PC-3 (cell line): Measurements from ENCODE around the gene SLC46A1. TPM values are rescaled to one million over a fixed set of nuclear protein-coding genes. Genes with fewer than 3 reads are reported as not detected.

Experiments
- ATAC-seq: fragments of 200-7000 bp; cut with Tn5 transposase; 2 replicates; pipeline ENCODE4 v1.9.1; 2020; ENCODE audit warnings: mild to moderate bottlenecking, moderate library complexity
- BruUV-seq: library from RNA; stranded (reverse); fragments of 400-500 nt; replicated peaks from 2 replicates; lab custom pipeline; 2021; lab: Mats Ljungman, UMichigan
- CTCF ChIA-PET: fragments of 300-600 bp; sonication (Branson Sonifier 250); formaldehyde crosslinking; loops from one replicate; lab custom pipeline; 2022; ENCODE audit warnings: antibody characterized with exemption; lab: Charles Lee
- POLR2A ChIA-PET: fragments of 300-600 bp; sonication (Branson Sonifier 250); formaldehyde crosslinking; loops from one replicate; lab custom pipeline; 2022; ENCODE audit warnings: antibody characterized with exemption; ENCODE audit not compliant: unreplicated experiment; lab: Charles Lee
- DNase-seq: peaks from one replicate; pipeline ENCODE4 v3.0.0-alpha.2; 2015
- H2AFZ ChIP-seq: fragments of 300-600 bp; sonication (generic); 2 replicates; pipeline ENCODE4 v1.6.0; 2016; ENCODE audit warnings: antibody characterized with exemption, low read length
- H3F3A ChIP-seq: fragments of 300-600 bp; sonication (generic); one replicate; pipeline ENCODE4 v1.6.0; 2017; ENCODE audit warnings: antibody characterized with exemption, low read length, control low read depth, mild to moderate bottlenecking; ENCODE audit not compliant: unreplicated experiment
- H3K27ac ChIP-seq: fragments of 300-600 bp; sonication (generic); 2 replicates; pipeline ENCODE4 v1.5.1; 2016; ENCODE audit warnings: mild to moderate bottlenecking, low read length
- H3K27me3 ChIP-seq: fragments of 300-600 bp; sonication (generic); 2 replicates; pipeline ENCODE4 v1.6.1; 2016; ENCODE audit warnings: low read length, mixed read lengths
- H3K36me3 ChIP-seq: fragments of 300-600 bp; sonication (generic); 2 replicates; pipeline ENCODE4 v1.6.1; 2016; ENCODE audit warnings: low read depth, mixed run types, low read length, mixed read lengths
- H3K4me1 ChIP-seq: fragments of 300-600 bp; sonication (generic); 2 replicates; pipeline ENCODE4 v1.5.1; 2016; ENCODE audit warnings: low read length; ENCODE audit not compliant: insufficient read depth
- H3K4me2 ChIP-seq: fragments of 300-600 bp; sonication (generic); 2 replicates; pipeline ENCODE4 v1.6.0; 2016; ENCODE audit warnings: low read length
- H3K4me3 ChIP-seq: fragments of 300-600 bp; sonication (generic); 2 replicates; pipeline ENCODE4 v1.5.1; 2016; ENCODE audit warnings: mild to moderate bottlenecking, low read length, mixed read lengths
- H3K79me2 ChIP-seq: fragments of 300-600 bp; sonication (generic); 2 replicates; pipeline ENCODE4 v1.6.1; 2017; ENCODE audit warnings: low read length, mixed read lengths
- H3K9ac ChIP-seq: fragments of 300-600 bp; sonication (generic); 2 replicates; pipeline ENCODE4 v1.6.0; 2016; ENCODE audit warnings: mild to moderate bottlenecking, low read length
- H3K9me2 ChIP-seq: fragments of 300-600 bp; sonication (generic); replicated peaks from 2 replicates; pipeline ENCODE4 v1.6.1; 2016; ENCODE audit warnings: mixed run types, low read length, mixed read lengths
- H3K9me3 ChIP-seq: fragments of 300-600 bp; sonication (generic); 2 replicates; pipeline ENCODE4 v1.6.1; 2016; ENCODE audit warnings: low read length, mixed read lengths
- H4K20me1 ChIP-seq: fragments of 300-600 bp; sonication (generic); 2 replicates; pipeline ENCODE4 v1.6.1; 2016; ENCODE audit warnings: low read length, mixed read lengths
- CTCF ChIP-seq: fragments of 300-600 bp; sonication (generic); conservative IDR thresholded peaks from 2 replicates; pipeline ENCODE4 v1.5.1; 2017; ENCODE audit warnings: antibody characterized with exemption, low read depth, mild to moderate bottlenecking, low read length
- EZH2 ChIP-seq: fragments of 300-600 bp; sonication (generic); IDR thresholded peaks from one replicate; pipeline ENCODE4 v1.6.1; 2017; ENCODE audit warnings: antibody characterized with exemption, mild to moderate bottlenecking, low read length; ENCODE audit not compliant: unreplicated experiment
- EZH2phosphoT487 ChIP-seq: fragments of 300-600 bp; sonication (generic); IDR thresholded peaks from 2 replicates; pipeline ENCODE4 v1.6.1; 2018; ENCODE audit warnings: mild to moderate bottlenecking, antibody characterized with exemption, low read length, borderline replicate concordance
- intact Hi-C: fragments of 100-400 bp; cut with micrococcal nuclease; formaldehyde crosslinking; loops from 2 replicates; pipeline ENCODE4 v1.9.0; 2023
- microRNA-seq: library from miRNA; unstranded; fragments of <30 nt; microRNA quantifications from one replicate; pipeline ENCODE4 v1.1.0, GENCODE V29; 2020; ENCODE audit not compliant: unreplicated experiment
- total RNA-seq: library from RNA; depleted of rRNA; stranded (reverse); fragments of >200 nt; gene quantifications from 2 replicates; pipeline ENCODE4 v1.2.3, GENCODE V29; 2014; rRNA removed

Gene SLC46A1
- total RNA-seq, 1 experiment from 2014 or later = 10.4 TPM

DNA sequence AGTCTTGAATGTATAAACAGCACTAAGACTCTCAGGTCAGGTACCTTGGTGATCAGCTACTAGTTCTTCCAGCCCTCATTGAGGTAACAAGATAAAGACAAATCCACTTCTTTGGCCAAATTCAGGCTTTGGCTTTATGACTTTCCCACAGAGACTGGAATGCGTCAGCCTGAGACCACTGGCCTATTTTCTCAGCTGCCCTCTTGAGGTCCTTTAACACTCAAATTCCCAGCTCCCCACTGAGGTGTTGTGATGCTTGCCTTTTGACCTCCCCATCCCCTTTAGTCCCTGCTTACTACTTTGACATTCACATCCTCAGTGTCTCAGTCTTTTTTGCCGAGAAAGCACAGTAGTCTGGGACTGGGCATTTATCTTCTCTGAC lies 59.8 kb downstream of the SLC46A1 start:
- Histone ChIP-seq H3K27me3 (no peaks in the 10 kb centered on the region), H4K20me1 (no peaks in the 10 kb centered on the region), H3K27ac (peak overlapping the region; percentile 92), H3K36me3 (peaks cover 16% of the 10 kb centered on the region; the same call in 1 of the 2 replicates), H3K4me2 (peak overlapping the region; percentile 74), H3K4me1 (peaks cover 28% of the 10 kb centered on the region), H3K79me2 (no peaks in the 10 kb centered on the region), H3K9ac (no peak overlapping the region), H3K4me3 (peak overlapping the region; percentile 36; the same call in 1 of the 2 replicates), H3K9me2 (no peaks in the 10 kb centered on the region), H3K9me3 (no peaks in the 10 kb centered on the region), H3F3A (peaks cover 6% of the 10 kb centered on the region), H2AFZ (no peak overlapping the region)
- intact Hi-C loops = no loop called here
- ATAC-seq (no peak), DNase-seq (no peak)
- TSS peak; percentile 15 for BruUV-seq
- CTCF ChIA-PET = no interaction called here
- POLR2A ChIA-PET = no interaction called here
- no peak for TF ChIP-seq CTCF
- no peak for TF ChIP-seq EZH2phosphoT487
- TF ChIP-seq EZH2 = no peak

DNA sequence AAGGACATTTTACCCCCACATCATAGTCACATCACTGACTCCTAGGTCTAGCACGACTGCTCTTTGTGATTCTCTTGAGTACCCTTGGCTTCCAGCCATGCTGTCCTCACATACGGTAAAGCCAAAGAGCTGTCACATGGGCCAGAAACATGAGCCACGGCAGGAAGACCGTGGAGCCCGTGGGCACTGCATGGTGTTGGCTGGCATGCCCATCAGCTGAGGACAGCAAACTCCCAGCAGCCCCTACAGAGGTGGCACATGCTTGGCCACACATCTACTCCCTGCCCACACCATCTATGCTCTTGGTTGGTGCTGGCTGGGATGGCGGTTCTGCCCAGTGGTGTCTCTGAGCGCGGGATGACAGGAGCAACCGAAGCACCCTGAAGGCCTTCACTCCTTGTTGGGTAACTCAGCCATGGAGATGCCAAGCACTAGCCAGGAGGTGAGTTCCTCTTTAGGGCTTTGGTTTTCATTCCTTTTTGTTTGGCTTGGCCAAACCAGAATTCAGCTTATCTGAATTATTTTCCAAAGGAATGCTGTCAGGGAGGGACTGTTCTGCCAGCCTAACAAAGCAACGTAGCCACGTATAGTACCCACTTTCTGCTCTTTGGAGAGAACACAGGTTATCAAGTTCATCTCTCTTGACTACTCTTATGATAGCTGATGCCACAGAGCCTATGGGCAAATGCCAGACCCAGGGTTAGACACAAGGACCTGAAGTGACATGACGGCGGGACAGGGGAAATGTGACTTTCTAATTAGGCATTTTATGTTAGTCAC lies 60.4 kb downstream of the SLC46A1 start:
- Histone ChIP-seq H3K4me3 (no peak overlapping the region), H3K9ac (no peak overlapping the region), H3K9me2 (no peaks in the 10 kb centered on the region), H3K9me3 (no peaks in the 10 kb centered on the region), H3K4me1 (peaks cover 28% of the 10 kb centered on the region), H3K27ac (peak overlapping the region; percentile 92), H3K27me3 (no peaks in the 10 kb centered on the region), H3K36me3 (peaks cover 16% of the 10 kb centered on the region; the same call in 1 of the 2 replicates), H3K79me2 (no peaks in the 10 kb centered on the region), H3F3A (peaks cover 6% of the 10 kb centered on the region), H4K20me1 (no peaks in the 10 kb centered on the region), H2AFZ (no peak overlapping the region), H3K4me2 (peak overlapping the region; percentile 74)
- no TSS peak for BruUV-seq
- DNase-seq (no peak), ATAC-seq (no peak)
- ChIA-PET CTCF (no interaction called here), POLR2A (no interaction called here)
- TF ChIP-seq EZH2 (no peak), CTCF (no peak)
- intact Hi-C loops = no loop called here

Small RNA genes lying within 50 kb of the gene (microRNA-seq; reads per million reads assigned to microRNA genes)
- 2.0 reads per million for gene MIR4723

Other genes with a start within 250 kb of the SLC46A1 start
- gene TMEM97, start 87.0 kb downstream of the SLC46A1 start, total RNA-seq = 30.3 and 40.5 TPM in 2 replicates
- 12.9 and 23.1 TPM in 2 replicates for gene IFT20, start 70.7 kb downstream of the SLC46A1 start, total RNA-seq
- gene TNFAIP1, start 70.5 kb downstream of the SLC46A1 start, total RNA-seq = 18.8 and 27.5 TPM in 2 replicates
- gene POLDIP2, start 48.7 kb downstream of the SLC46A1 start, total RNA-seq = 136 and 137 TPM in 2 replicates
- not detected in 2 replicates for gene SEBOX, start 41.0 kb downstream of the SLC46A1 start, total RNA-seq
- not detected in 2 replicates for gene VTN, start 35.9 kb downstream of the SLC46A1 start, total RNA-seq
- 6.7 and 8.4 TPM in 2 replicates for gene SARM1, start 34.5 kb downstream of the SLC46A1 start, total RNA-seq
- not detected in 2 replicates for gene SLC13A2, start 67.4 kb upstream of the SLC46A1 start, total RNA-seq
- gene FOXN1, start 100.1 kb upstream of the SLC46A1 start, total RNA-seq = not detected in 2 replicates
- 68.4 and 82.1 TPM in 2 replicates for gene UNC119, start 146.4 kb upstream of the SLC46A1 start, total RNA-seq
- gene PIGS, start 165.3 kb upstream of the SLC46A1 start, total RNA-seq = 15.8 and 22.4 TPM in 2 replicates
- 42.6 and 72.9 TPM in 2 replicates for gene ALDOC, start 170.7 kb upstream of the SLC46A1 start, total RNA-seq
- 86.6 and 118 TPM in 2 replicates for gene SPAG5, start 192.8 kb upstream of the SLC46A1 start, total RNA-seq
- gene RSKR, start 208.0 kb upstream of the SLC46A1 start, total RNA-seq = 4.4 and 7.2 TPM in 2 replicates
- 103 and 171 TPM in 2 replicates for gene BLTP2, start 238.9 kb upstream of the SLC46A1 start, total RNA-seq